GM19099 (cell line): ENCODE results near the gene LRMDA.

Experiments
- POLR2A ChIP-seq: IDR thresholded peaks from 3 replicates; pipeline ENCODE4 v1.6.1; 2011; ENCODE audit warnings: low read depth; ENCODE audit not compliant: insufficient read length; ENCODE audit errors: extremely low read depth

Gene LRMDA

GRCh38 chr10:76031099-76031498 is 599.7 kb downstream of the LRMDA start:
- TF ChIP-seq POLR2A = no peak

DNA sequence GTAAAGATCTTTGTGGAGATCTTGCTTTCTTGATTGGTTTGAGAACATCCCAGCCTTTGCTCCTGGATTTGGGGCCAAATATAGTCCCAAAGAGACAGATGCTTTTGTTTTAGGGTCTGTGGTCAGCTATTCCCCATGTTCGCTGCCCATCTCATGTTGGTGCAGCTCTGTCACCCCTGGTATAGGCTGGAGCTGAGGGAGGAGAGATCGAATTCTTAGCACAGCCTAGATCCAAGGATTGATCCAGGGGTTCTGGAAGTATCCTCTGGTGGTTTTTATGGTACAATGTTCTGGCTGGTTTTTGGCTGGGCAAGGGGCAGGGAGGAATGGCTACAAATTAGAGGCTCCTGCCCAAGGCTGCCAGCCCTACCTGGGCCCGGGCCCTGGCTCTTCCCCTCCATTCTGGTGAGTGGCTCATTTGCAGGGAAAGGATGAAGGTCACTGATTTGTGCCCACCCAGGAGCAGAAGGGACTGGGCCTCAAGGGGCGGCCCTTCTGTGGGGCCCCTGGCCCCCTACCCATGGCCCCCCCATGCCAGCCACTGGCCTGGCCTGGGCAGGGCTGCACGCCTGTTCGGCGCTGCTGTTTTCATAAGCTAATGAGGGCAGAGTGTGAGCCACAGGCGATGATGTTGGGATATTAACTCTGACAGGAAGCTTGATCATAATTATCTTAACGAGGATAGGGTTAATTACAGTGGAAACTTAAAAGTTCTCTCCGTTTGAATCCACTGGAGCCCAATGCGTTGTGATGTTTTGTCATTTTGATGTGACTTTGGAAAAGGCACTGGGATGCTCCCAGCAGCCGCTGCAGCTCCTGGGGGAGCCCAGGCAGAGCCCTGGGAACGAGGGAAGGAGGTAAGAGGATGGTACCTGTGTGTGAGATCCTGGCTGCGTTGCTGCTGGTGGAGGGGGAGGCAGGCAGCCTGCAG is 600.6 kb downstream of the LRMDA start:
- no peak for TF ChIP-seq POLR2A

GRCh38 chr10:76032700-76033039 is 601.2 kb downstream of the LRMDA start:
- no peak for TF ChIP-seq POLR2A

DNA sequence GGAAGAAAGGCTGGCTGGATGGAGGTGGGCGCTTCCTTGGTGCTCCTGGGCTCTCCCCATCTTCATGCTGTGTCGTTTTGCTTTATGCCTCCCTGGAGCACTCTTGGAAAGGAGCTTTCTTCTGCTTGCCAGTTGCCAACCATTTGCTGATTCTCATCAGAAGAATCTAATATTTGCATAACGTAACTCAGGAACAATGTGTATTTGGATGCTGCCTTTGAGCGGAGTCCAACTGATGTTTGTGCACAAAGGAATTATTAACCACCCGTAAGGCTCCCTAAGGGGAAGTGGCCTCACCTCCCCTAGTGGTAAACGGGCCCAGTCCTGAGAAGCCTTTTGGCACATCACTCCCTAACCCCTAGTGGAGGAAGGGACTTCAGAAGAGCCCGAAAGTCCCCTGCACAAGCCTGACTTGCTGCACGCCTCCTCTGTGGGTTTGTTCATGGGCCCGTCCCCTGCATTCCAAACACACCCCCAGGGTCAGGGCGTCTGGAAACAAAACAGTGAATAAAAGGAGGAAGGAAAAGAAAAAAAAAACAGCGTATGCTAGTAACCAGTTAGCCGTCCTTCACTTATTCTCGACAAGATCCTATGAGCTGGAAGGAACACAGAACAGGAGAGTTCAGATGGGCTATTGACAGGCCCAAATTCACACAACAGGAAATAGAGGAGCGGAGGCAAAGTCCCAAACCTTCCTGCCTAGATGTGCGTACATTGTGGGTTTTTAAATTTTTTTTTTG is 602.2 kb downstream of the LRMDA start:
- TF ChIP-seq POLR2A = no peak

GRCh38 chr10:76034353-76035205 is 603.2 kb downstream of the LRMDA start:
- TF ChIP-seq POLR2A = no peak

DNA sequence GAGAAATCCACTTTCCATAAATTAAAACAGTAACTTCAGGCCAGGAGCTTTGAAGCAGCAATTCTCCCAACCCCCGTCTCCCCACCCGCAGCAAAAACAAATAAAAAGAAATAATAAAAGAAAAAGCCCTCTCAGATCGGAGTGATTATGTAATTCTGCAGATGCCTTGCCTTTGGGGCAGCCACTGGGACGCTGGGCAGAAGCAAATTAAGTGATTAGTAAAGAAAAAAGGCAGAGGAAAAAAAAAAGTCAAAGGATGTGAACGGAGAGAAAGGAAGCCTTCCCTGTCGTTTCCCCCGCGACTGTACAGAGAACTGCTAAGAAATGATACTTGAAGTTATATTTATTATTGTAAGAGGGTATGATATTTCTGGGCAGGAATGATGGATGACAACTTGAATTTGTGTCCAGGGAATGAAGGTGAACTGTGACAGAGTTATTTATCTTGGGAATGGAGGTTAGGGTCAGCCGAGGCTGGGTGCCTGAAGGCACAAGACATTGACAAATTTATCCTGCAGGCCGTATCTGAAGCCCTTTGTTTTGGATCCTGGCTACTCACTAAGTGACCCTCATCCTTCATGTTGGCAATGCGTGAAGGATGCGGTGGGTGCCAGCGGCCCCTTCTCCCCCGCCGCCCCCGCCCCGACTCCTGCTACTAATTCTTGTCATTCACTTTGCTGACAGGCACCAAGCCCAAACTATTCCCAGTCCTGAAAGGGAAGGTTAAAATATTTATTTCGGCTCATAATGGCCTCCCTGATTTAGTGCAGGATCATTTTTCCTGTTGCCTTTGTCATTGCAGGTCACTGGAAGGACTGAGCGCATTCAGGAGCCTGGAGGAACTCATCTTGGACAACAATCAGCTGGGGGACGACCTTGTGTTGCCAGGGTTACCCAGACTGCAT is 604.0 kb downstream of the LRMDA start:
- no peak for TF ChIP-seq POLR2A

- no peak for TF ChIP-seq POLR2A
These were observed 604.9 kb downstream of the LRMDA start for GRCh38 chr10:76036111-76036940.

GRCh38 chr10:76036962-76037361 is 605.5 kb downstream of the LRMDA start:
- TF ChIP-seq POLR2A = no peak

DNA sequence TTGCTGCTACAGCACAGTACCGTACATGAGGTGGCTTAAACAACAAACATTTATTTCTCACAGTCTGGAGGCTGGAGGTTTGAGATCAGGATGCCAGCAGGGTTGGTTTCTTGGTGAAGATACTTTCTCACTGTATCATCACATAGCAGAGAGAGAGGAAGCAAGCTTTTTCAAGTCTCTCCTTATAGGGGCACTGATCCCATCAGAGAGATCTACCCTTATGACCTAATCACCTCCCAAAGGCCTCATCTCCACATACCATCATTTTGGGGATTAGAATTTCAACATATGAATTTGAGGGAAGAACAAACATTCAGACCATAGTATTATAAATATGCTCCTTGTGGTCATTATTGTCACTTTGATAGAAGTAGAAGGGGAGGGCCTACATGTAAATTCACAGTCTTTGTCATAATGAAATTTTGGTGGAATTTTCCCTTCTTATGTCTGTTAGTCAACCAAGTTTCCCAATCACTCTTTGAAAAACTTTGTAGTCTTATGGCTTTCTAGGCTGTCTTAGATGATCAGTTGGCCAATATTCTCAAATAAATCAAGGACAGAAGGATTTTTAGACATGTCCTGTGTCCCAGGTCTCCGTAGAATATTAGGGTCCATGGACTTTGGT is 606.2 kb downstream of the LRMDA start:
- TF ChIP-seq POLR2A = no peak

DNA sequence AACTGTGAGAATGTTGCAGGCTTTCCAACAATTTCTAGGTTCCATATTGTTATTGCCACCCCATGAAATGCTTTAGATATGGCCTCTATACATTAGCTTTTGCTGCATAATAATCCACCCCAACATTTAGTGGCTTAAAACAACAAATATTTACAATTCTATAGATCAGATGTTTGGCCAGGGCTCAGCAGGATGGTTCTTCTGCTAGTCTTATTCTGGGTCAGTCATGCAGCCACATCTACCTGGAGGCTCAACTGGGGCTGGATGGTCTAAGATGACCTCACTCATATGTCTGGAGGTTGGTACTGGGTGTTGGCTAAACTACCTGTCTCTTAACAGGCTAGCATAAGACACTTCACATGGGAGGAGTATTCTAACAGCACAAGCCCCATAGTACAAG is 607.3 kb downstream of the LRMDA start:
- no peak for TF ChIP-seq POLR2A

GRCh38 chr10:76040107-76040829 is 608.8 kb downstream of the LRMDA start:
- no peak for TF ChIP-seq POLR2A

DNA sequence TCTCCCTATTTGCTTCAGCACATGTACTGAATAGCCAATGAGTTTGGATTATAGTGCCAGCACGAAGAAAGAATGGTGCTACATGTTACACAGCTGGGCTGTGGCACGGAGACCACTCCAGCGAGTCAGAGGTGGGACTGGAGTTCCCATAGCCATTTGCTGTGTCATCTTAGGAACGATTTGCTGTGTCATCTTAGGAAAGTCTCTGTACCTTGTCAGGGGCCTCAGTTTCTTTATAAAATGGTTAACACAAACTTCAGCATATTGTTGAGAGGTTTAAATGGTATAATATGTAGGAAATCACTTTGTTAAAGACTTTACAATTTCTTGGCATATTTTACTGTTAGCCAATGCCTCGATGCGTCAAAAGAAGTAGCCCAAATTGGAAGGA is 609.4 kb downstream of the LRMDA start:
- no peak for TF ChIP-seq POLR2A
